ENCODE data around the gene RAB33A. TPM values are rescaled to one million over a fixed set of nuclear protein-coding genes. Genes with fewer than 3 reads are reported as not detected.

The RAB33A gene
- total RNA-seq, 1 experiment from 2014 or later, result not detected

GRCh38 chrX:130139474-130140201 is 32.1 kb upstream of the RAB33A start:
- no peaks in the 10 kb centered on the region for H3K9me2 ChIP-seq (ENCODE audit: insufficient read depth)
- no peak overlapping the region for H3K27ac ChIP-seq (ENCODE audit: low read depth, low read length)
- no peak for TF ChIP-seq CBX3 (IDR thresholded peaks at IDR 0.05; ENCODE audit: low read depth)
- no peak for TF ChIP-seq EZH2phosphoT487 (IDR thresholded peaks at IDR 0.05; ENCODE audit: borderline replicate concordance)
- no peak for TF ChIP-seq MAX (IDR thresholded peaks at IDR 0.05)
- no peak for TF ChIP-seq CTCF (IDR thresholded peaks at IDR 0.05 in 2 of 3, conservative IDR thresholded peaks at IDR 0.05 in 1 of 3; ENCODE audit: borderline replicate concordance in 1 of 3, insufficient read depth in 1 of 3, low read depth in 2 of 3, low read length in 2 of 3)
- no peak for TF ChIP-seq ZFX (IDR thresholded peaks at IDR 0.05)
- no peak for TF ChIP-seq ZBTB33 (IDR thresholded peaks at IDR 0.05; ENCODE audit: extremely low read depth, insufficient replicate concordance, low read length)
- TF ChIP-seq TCF7L2 (IDR thresholded peaks at IDR 0.05; ENCODE audit: borderline replicate concordance, extremely low read depth, insufficient read depth, insufficient read length), result no peak
- TF ChIP-seq ZNF274 (IDR thresholded peaks at IDR 0.05; ENCODE audit: low read depth, low read length), result no peak
- TF ChIP-seq, protein P1, sequence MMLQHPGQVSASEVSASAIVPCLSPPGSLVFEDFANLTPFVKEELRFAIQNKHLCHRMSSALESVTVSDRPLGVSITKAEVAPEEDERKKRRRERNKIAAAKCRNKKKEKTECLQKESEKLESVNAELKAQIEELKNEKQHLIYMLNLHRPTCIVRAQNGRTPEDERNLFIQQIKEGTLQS (IDR thresholded peaks at IDR 0.05), result no peak
- TF ChIP-seq RAD21 (IDR thresholded peaks at IDR 0.05; ENCODE audit: low read depth), result no peak
- TF ChIP-seq CEBPB (IDR thresholded peaks at IDR 0.05; ENCODE audit: low read depth), result no peak
- TF ChIP-seq FOSL1 (IDR thresholded peaks at IDR 0.05; ENCODE audit: low read depth), result no peak
- no peak for TF ChIP-seq SRF (IDR thresholded peaks at IDR 0.05; ENCODE audit: low read depth)
- TF ChIP-seq EZH2 (IDR thresholded peaks at IDR 0.05), result no peak
- DNase-seq (ENCODE audit: low read depth, low spot score) (no peak), ATAC-seq (no peak)
- H3K9ac ChIP-seq (ENCODE audit: low read length), result no peak overlapping the region
- no peak overlapping the region for H3K4me2 ChIP-seq (ENCODE audit: low read length)
- H3K4me1 ChIP-seq (ENCODE audit: control insufficient read depth in 1 of 2, insufficient read depth in 2 of 2, low read length in 2 of 2), result peaks cover 0 to under 1% of the 10 kb centered on the region in 2 experiments; a peak in 1 of 4 replicates
- ChIA-PET CTCF (no interaction called here), RAD21 (ENCODE audit: low non-redundant PET in 1 of 2, low total read pairs in 2 of 2, uncharacterized antibody in 2 of 2, unreplicated experiment in 2 of 2) (no interaction called here), POLR2A (no interaction called here)
- H3K9me3 ChIP-seq (ENCODE audit: control insufficient read depth in 1 of 2, insufficient read depth in 1 of 2, low read depth in 1 of 2, low read length in 2 of 2), result no peaks in the 10 kb centered on the region
- H3K27me3 ChIP-seq (ENCODE audit: insufficient read depth, low read length), result no peaks in the 10 kb centered on the region
- peaks cover 0 to 2% of the 10 kb centered on the region in 2 experiments; a peak in 2 of 4 replicates for H3K36me3 ChIP-seq (ENCODE audit: control insufficient read depth in 1 of 2, insufficient read depth in 2 of 2, low read length in 2 of 2)
- no peaks in the 10 kb centered on the region for H3K79me2 ChIP-seq (ENCODE audit: insufficient read depth, low read length)
- intact Hi-C loops (cut with micrococcal nuclease), result no loop called here
- no peak overlapping the region for H3K4me3 ChIP-seq (replicated peaks in 1 of 2; ENCODE audit: low read depth in 1 of 2, low read length in 2 of 2)
- H2AFZ ChIP-seq (ENCODE audit: low read depth, low read length, poor library complexity, severe bottlenecking), result no peak overlapping the region
- BruUV-seq (replicated peaks), result no TSS peak
- H4K20me1 ChIP-seq (ENCODE audit: insufficient read depth), result no peaks in the 10 kb centered on the region

All from HCT116 (cell line).